NCI-H2171 (cell line): Measurements from ENCODE around the gene ARL16.

Source experiments
- DNase-seq: peaks from one replicate; lab custom pipeline; 2025; lab: John Stamatoyannopoulos, UW

Gene ARL16

GRCh38 chr17:81712468-81713003, 28.9 kb upstream of the ARL16 start:
- DNase-seq, result peak; percentile 37

- peak; percentile 84 for DNase-seq
These were observed 28.3 kb upstream of the ARL16 start, which contains the start of gene SLC25A10 for GRCh38 chr17:81711814-81712467. Gene SLC25A10, plus strand, starts transcription at chr17:81712284. Its CDS starts 143 bp downstream, at chr17:81712427.

- DNase-seq, result no peak
These were observed 27.1 kb upstream of the ARL16 start for GRCh38 chr17:81710514-81711308.

GRCh38 chr17:81708739-81709185, 25.2 kb upstream of the ARL16 start:
- no peak for DNase-seq

GRCh38 chr17:81707725-81708646, 24.4 kb upstream of the ARL16 start:
- no peak for DNase-seq

- no peak for DNase-seq
These were observed 23.4 kb upstream of the ARL16 start for GRCh38 chr17:81706757-81707624.

- DNase-seq, result no peak
These were observed 22.6 kb upstream of the ARL16 start for GRCh38 chr17:81706232-81706611.

- no peak for DNase-seq
These were observed 22.1 kb upstream of the ARL16 start for GRCh38 chr17:81705518-81706231.

- no peak for DNase-seq
These were observed 20.4 kb upstream of the ARL16 start for GRCh38 chr17:81703747-81704654.

GRCh38 chr17:81702934-81703746, 19.5 kb upstream of the ARL16 start, which contains the start of gene MRPL12:
Gene MRPL12, plus strand, starts transcription at chr17:81703367. Its CDS starts 135 bp downstream, at chr17:81703502.
- peak; percentile 90 for DNase-seq

- no peak for DNase-seq
These were observed 17.9 kb upstream of the ARL16 start for GRCh38 chr17:81701288-81702071.

GRCh38 chr17:81700353-81701287, 17.0 kb upstream of the ARL16 start:
- no peak for DNase-seq

- no peak for DNase-seq
These were observed 13.9 kb upstream of the ARL16 start for GRCh38 chr17:81697261-81698044.

- no peak for DNase-seq
These were observed 12.8 kb upstream of the ARL16 start for GRCh38 chr17:81696218-81696941.

- DNase-seq, result no peak
These were observed 12.2 kb upstream of the ARL16 start for GRCh38 chr17:81695801-81696200.
